Psoas muscle (tissue), 8 donors: Measurements from ENCODE around the gene HSPB7. TPM values are rescaled to one million over a fixed set of nuclear protein-coding genes. Genes with fewer than 3 reads are reported as not detected.

ENCODE experiments used
- ATAC-seq, 4 donors: fragments of 200-7000 bp; cut with Tn5 transposase; one replicate each; pipeline ENCODE4 v1.9.1; 2020; ENCODE audit warnings: moderate library complexity in 3 of 4, mild to moderate bottlenecking in 2 of 4
- DNase-seq, 2 donors: peaks; one replicate each; pipeline ENCODE4 v3.0.0-alpha.2; 2020
- H3K27ac ChIP-seq: fragments of 200-600 bp; one replicate; pipeline ENCODE4 v1.8.0; 2022
- H3K27me3 ChIP-seq, 3 donors: fragments of 200-600 bp in 1 of 3; one replicate each; pipeline versions ENCODE4 v1.6.1 to v1.8.0; 2013 to 2022; ENCODE audit warnings: low read length in 2 of 3, mild to moderate bottlenecking in 2 of 3, moderate library complexity in 1 of 3; ENCODE audit not compliant: insufficient read depth in 3 of 3
- H3K36me3 ChIP-seq, 2 donors: fragments of 200-600 bp in 1 of 2; one replicate each; pipeline versions ENCODE4 v1.6.1 to v1.8.0; 2013 to 2022; ENCODE audit warnings: low read depth in 1 of 2, mild to moderate bottlenecking in 1 of 2, moderate library complexity in 1 of 2; ENCODE audit not compliant: insufficient read depth in 1 of 2
- H3K4me1 ChIP-seq: fragments of 200-600 bp; one replicate; pipeline ENCODE4 v1.8.0; 2022
- H3K4me3 ChIP-seq: fragments of 200-600 bp; one replicate; pipeline ENCODE4 v1.8.0; 2022; ENCODE audit warnings: mild to moderate bottlenecking
- H3K9me3 ChIP-seq: fragments of 200-600 bp; one replicate; pipeline ENCODE4 v1.8.0; 2022
- WGBS, 3 donors: extraction: QIAGEN DNeasy Blood & Tissue Kit; methylation state at CpG; one replicate each; pipeline versions ENCODE4 v1.1.6 to v1.1.7; 2013; 5-methylcytosine and 5-hydroxymethylcytosine counted together
- intact Hi-C, 2 donors: fragments of 100-400 bp; cut with DNase I; formaldehyde crosslinking; loops; one replicate each; pipeline versions ENCODE4 v1.11.0 to v1.14.2; 2022
- polyA plus RNA-seq, 3 donors: library from polyadenylated mRNA; stranded (reverse); fragments of 200-250 nt; gene quantifications; one replicate each; pipeline ENCODE4 v1.2.3, GENCODE V29; 2013
- total RNA-seq, 4 donors: library from RNA; stranded (reverse); fragmentation: NEBNext Ultra II Directional in 2 of 4; extraction: Animal tissue kit (Norgen Biotek cat#: 25700) in 2 of 4; gene quantifications; one replicate each; pipeline versions ENCODE4 v1.2.1 to v1.2.4, GENCODE V29; 2021 to 2023
- TF ChIP-seq, protein P1 (sequence below): fragments of 200-600 bp; IDR thresholded peaks from one replicate; pipeline ENCODE4 v1.8.0; 2022; ENCODE audit warnings: antibody characterized with exemption
- donor health status: healthy with polysubstance abuse.
- donor health status: DM: no; HTN: no; CAD: no; lungs with moderate emphysema.
- donor health status: Bipolar disorder and iron deficiency.
- donor health status: healthy.
- donor health status: DM: yes; HTN: yes; CAD: no.
- donor health status: DM: no; HTN: no; CAD: no.
- donor health status: DM: no; HTN: no; CAD: no.
- donor health status: DM: yes; HTN: yes; CAD: no.

The HSPB7 gene
- total and polyA plus RNA-seq, 7 donors = 1,183 to 3,738 (median 2,156) TPM

DNA sequence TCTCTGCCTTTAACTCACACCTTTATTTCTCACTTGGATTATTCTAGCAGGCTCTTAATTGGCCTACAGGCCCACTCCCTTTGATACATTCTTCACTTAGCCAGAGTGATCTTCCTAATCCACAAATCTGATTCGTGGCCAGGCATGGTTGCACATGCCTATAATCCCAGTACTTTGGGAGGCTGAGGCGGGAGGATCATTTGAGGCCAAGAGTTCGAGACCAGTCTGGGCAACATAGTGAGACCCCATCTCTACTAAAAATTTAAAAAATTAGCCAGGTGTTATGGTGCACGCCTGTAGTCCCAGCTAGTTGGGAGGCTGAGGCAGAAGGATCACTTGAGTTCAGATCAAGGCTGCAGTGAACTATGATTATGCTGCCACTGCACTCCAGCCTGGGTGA lies 44.1 kb downstream of the HSPB7 start:
- TF ChIP-seq, protein P1, sequence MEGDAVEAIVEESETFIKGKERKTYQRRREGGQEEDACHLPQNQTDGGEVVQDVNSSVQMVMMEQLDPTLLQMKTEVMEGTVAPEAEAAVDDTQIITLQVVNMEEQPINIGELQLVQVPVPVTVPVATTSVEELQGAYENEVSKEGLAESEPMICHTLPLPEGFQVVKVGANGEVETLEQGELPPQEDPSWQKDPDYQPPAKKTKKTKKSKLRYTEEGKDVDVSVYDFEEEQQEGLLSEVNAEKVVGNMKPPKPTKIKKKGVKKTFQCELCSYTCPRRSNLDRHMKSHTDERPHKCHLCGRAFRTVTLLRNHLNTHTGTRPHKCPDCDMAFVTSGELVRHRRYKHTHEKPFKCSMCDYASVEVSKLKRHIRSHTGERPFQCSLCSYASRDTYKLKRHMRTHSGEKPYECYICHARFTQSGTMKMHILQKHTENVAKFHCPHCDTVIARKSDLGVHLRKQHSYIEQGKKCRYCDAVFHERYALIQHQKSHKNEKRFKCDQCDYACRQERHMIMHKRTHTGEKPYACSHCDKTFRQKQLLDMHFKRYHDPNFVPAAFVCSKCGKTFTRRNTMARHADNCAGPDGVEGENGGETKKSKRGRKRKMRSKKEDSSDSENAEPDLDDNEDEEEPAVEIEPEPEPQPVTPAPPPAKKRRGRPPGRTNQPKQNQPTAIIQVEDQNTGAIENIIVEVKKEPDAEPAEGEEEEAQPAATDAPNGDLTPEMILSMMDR = no peak
- intact Hi-C loops = loop anchor here in 1 of 2 donors (2.0 kb wide), 1 partner anchor 23 kb away; no protein-coding TSS in a partner anchor
- Histone ChIP-seq H3K4me1 (peaks cover 11% of the 10 kb centered on the region), H3K27ac (no peak overlapping the region), H3K9me3 (no peaks in the 10 kb centered on the region), H3K4me3 (no peak overlapping the region), H3K27me3 (no peaks in the 10 kb centered on the region), H3K36me3 (peaks cover 5 to 36% of the 10 kb centered on the region in 2 donors)
- DNase-seq = no peak
- no peak for ATAC-seq
- WGBS, 3 donors = 89 to 94% (median 91%) methylated on average over 4 of the region's 4 CpGs

DNA sequence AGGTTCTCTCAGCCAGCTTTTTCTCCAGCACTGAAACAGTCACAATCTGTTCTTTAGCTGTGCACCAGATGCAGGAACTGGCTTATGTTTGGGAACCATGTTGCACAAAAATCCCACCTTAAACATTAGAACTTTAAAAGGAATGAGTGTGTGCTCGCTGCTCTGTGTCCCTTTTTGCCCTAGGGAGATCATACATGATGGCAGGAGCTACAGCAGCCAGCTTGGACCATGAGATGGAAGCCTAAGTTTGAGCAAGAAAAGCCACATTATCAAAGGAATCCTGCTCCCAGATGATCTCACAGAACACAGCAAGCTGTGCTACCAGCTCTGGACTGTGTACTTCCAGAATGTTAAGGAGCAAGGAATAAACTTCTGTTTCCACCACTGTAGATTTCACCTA lies 45.4 kb downstream of the HSPB7 start:
- TF ChIP-seq, protein P1 = no peak
- DNase-seq (no peak), ATAC-seq (no peak)
- intact Hi-C loops = no loop called here
- Histone ChIP-seq H3K4me1 (peaks cover 16% of the 10 kb centered on the region), H3K27ac (no peak overlapping the region), H3K36me3 (peaks cover 5 to 44% of the 10 kb centered on the region in 2 donors), H3K4me3 (no peak overlapping the region), H3K27me3 (no peaks in the 10 kb centered on the region), H3K9me3 (no peaks in the 10 kb centered on the region)
- WGBS, 3 donors = 89 to 100% (median 98%) methylated on average over 1 of the region's 1 CpG

DNA sequence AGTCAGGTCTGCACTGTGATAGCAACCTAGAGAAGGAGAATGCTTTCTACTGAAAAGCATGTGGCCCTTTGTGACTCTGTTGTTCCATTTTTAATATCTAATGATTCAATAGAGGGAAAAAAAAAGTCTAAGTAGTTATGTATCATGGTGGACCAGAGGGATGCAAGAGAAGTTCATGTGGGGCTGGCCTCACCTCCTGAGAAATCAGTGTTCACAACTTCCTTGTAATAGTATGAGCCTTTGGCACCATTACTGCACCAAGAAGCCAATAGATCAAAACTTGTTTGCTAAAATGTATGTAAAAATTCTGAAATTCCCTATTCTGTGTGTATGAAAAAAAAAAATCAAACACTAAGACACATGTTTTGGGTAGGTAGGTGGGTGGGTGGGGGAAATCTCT lies 46.9 kb downstream of the HSPB7 start:
- ATAC-seq (no peak), DNase-seq (no peak)
- no peak overlapping the region for H3K27ac ChIP-seq
- no peaks in the 10 kb centered on the region for H3K27me3 ChIP-seq
- H3K9me3 ChIP-seq = no peaks in the 10 kb centered on the region
- H3K36me3 ChIP-seq = peaks cover 5 to 44% of the 10 kb centered on the region in 2 donors
- H3K4me1 ChIP-seq = peaks cover 11% of the 10 kb centered on the region
- H3K4me3 ChIP-seq = no peak overlapping the region
- TF ChIP-seq, protein P1 = no peak
- intact Hi-C loops = no loop called here

DNA sequence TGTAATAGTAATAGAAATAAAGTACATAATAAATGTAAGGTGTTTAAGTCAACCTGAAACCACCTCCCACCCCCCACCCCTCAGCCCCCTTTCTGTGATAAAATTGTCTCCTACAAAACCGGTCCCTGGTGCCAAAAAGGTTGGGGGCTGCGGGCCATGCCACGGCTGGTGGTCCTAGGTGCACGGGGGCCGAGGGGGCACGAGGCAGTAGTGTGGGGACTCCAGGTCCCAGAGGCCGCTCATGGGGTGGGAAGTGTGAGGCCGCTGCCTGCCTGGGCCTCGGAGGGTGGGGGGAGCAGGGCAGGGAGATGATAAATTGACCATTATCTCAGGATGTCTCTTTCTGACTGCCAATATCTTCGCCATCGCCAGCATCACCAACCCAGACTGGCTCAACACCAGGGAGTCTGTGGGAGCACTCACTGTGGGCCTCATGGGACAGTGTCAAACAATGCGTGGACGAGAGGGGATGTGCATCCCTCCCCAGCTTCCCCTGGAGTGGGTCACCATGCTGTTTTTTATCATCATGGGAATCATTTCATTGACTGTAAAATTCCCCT lies 48.4 kb downstream of the HSPB7 start:
- H3K27ac ChIP-seq = no peak overlapping the region
- WGBS, 3 donors = 98 to 100% (median 98%) methylated on average over 13 of the region's 13 CpGs
- ATAC-seq (no peak), DNase-seq (no peak)
- H3K4me3 ChIP-seq = no peak overlapping the region
- no peaks in the 10 kb centered on the region for H3K27me3 ChIP-seq
- peaks cover 13% of the 10 kb centered on the region for H3K4me1 ChIP-seq
- H3K9me3 ChIP-seq = no peaks in the 10 kb centered on the region
- H3K36me3 ChIP-seq = peaks cover 5 to 44% of the 10 kb centered on the region in 2 donors
- TF ChIP-seq, protein P1 = no peak
- intact Hi-C loops = no loop called here

DNA sequence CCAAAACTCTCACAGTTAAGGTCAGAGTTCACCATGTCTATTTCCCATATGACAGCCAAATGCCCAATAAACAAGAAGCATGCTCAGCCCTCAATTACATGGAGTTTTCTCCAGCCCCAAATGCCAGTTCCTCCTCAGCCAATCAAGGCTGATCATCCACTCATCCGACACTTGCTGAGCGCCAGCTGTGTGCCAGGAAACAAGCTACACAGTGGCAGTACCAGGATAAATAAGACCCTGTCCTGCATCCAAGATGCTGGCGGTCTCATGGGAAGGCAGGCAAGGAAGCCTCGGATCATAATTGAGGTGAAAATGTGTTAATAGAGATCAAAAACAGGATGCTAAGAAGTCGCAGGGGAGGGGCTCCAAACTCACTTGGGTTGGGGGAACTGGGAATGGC lies 49.7 kb downstream of the HSPB7 start:
- Histone ChIP-seq H3K27ac (no peak overlapping the region), H3K27me3 (no peaks in the 10 kb centered on the region), H3K36me3 (peaks cover 5 to 43% of the 10 kb centered on the region in 2 donors), H3K4me3 (no peak overlapping the region), H3K9me3 (no peaks in the 10 kb centered on the region), H3K4me1 (peaks cover 13% of the 10 kb centered on the region)
- WGBS, 3 donors = 76 to 80% (median 78%) methylated on average over 5 of the region's 5 CpGs
- TF ChIP-seq, protein P1 = no peak
- intact Hi-C loops = no loop called here
- no peak for ATAC-seq
- DNase-seq = no peak
